ES-I3 (cell line): Measurements from ENCODE around the gene EYS.
"Not testable (repeated sequence)": the region's sequence is repeated elsewhere in the genome, so short reads cannot be mapped to it uniquely, and the experiment has no call there.

Source experiments
- H3K36me3 ChIP-seq: 2 replicates; pipeline ENCODE4 v1.6.1; 2013; ENCODE audit warnings: mild to moderate bottlenecking, low read length, control low read depth, moderate library complexity; ENCODE audit not compliant: insufficient read depth
- H3K4me1 ChIP-seq: 2 replicates; pipeline ENCODE4 v1.6.1; 2013; ENCODE audit warnings: mild to moderate bottlenecking, control low read depth, low read length; ENCODE audit not compliant: insufficient read depth
- H3K9ac ChIP-seq: 2 replicates; pipeline ENCODE4 v1.6.1; 2013; ENCODE audit warnings: low read depth, mild to moderate bottlenecking, low read length, moderate library complexity
- H3K9me3 ChIP-seq: 2 replicates; pipeline ENCODE4 v1.6.1; 2013; ENCODE audit warnings: mild to moderate bottlenecking, low read length, moderate library complexity; ENCODE audit not compliant: control insufficient read depth, insufficient read depth

Gene EYS

GRCh38 chr6:64243618-64244017 lies 1463.4 kb downstream of the EYS start:
- H3K9me3 ChIP-seq, result no peaks in the 10 kb centered on the region
- no peak overlapping the region for H3K9ac ChIP-seq
- H3K36me3 ChIP-seq, result no peaks in the 10 kb centered on the region
- no peaks in the 10 kb centered on the region for H3K4me1 ChIP-seq

GRCh38 chr6:64238908-64239307 lies 1468.1 kb downstream of the EYS start:
- not testable (repeated sequence) for H3K9ac ChIP-seq, H3K9me3 ChIP-seq, H3K4me1 ChIP-seq, H3K36me3 ChIP-seq

GRCh38 chr6:64238071-64238470 lies 1469.0 kb downstream of the EYS start:
- Histone ChIP-seq H3K9me3 (no peaks in the 10 kb centered on the region), H3K4me1 (no peaks in the 10 kb centered on the region), H3K36me3 (no peaks in the 10 kb centered on the region), H3K9ac (no peak overlapping the region)

- Histone ChIP-seq H3K36me3 (no peaks in the 10 kb centered on the region), H3K9me3 (no peaks in the 10 kb centered on the region), H3K4me1 (no peaks in the 10 kb centered on the region), H3K9ac (no peak overlapping the region)
These were observed 1473.3 kb downstream of the EYS start for GRCh38 chr6:64233746-64234145.

GRCh38 chr6:64231928-64232327 lies 1475.1 kb downstream of the EYS start:
- H3K36me3 ChIP-seq, result no peaks in the 10 kb centered on the region
- no peaks in the 10 kb centered on the region for H3K4me1 ChIP-seq
- H3K9ac ChIP-seq, result no peak overlapping the region
- no peaks in the 10 kb centered on the region for H3K9me3 ChIP-seq

GRCh38 chr6:64230530-64230929 lies 1476.5 kb downstream of the EYS start:
- no peak overlapping the region for H3K9ac ChIP-seq
- H3K4me1 ChIP-seq, result no peaks in the 10 kb centered on the region
- no peaks in the 10 kb centered on the region for H3K36me3 ChIP-seq
- H3K9me3 ChIP-seq, result no peaks in the 10 kb centered on the region

- Histone ChIP-seq H3K9ac (no peak overlapping the region), H3K9me3 (no peaks in the 10 kb centered on the region), H3K36me3 (no peaks in the 10 kb centered on the region), H3K4me1 (no peaks in the 10 kb centered on the region)
These were observed 1479.2 kb downstream of the EYS start for GRCh38 chr6:64227863-64228262.

GRCh38 chr6:64225503-64225902 lies 1481.5 kb downstream of the EYS start:
- Histone ChIP-seq H3K4me1 (no peaks in the 10 kb centered on the region), H3K36me3 (no peaks in the 10 kb centered on the region), H3K9me3 (no peaks in the 10 kb centered on the region), H3K9ac (no peak overlapping the region)

- Histone ChIP-seq H3K9ac (no peak overlapping the region), H3K9me3 (no peaks in the 10 kb centered on the region), H3K36me3 (no peaks in the 10 kb centered on the region), H3K4me1 (no peaks in the 10 kb centered on the region)
These were observed 1482.2 kb downstream of the EYS start for GRCh38 chr6:64224819-64225218.

GRCh38 chr6:64221776-64222175 lies 1485.2 kb downstream of the EYS start:
- Histone ChIP-seq H3K9me3 (no peaks in the 10 kb centered on the region), H3K4me1 (no peaks in the 10 kb centered on the region; the same call in 1 of the 2 replicates), H3K36me3 (no peaks in the 10 kb centered on the region), H3K9ac (no peak overlapping the region)

GRCh38 chr6:64220801-64221200 lies 1486.2 kb downstream of the EYS start:
- Histone ChIP-seq H3K9me3 (no peaks in the 10 kb centered on the region), H3K36me3 (no peaks in the 10 kb centered on the region), H3K9ac (no peak overlapping the region), H3K4me1 (no peaks in the 10 kb centered on the region; the same call in 1 of the 2 replicates)

GRCh38 chr6:64217721-64218620 lies 1489.1 kb downstream of the EYS start:
- Histone ChIP-seq H3K9ac (no peak overlapping the region), H3K36me3 (no peaks in the 10 kb centered on the region), H3K4me1 (no peaks in the 10 kb centered on the region; the same call in 1 of the 2 replicates), H3K9me3 (no peaks in the 10 kb centered on the region)

- Histone ChIP-seq H3K9me3 (no peaks in the 10 kb centered on the region), H3K4me1 (no peaks in the 10 kb centered on the region; the same call in 1 of the 2 replicates), H3K9ac (no peak overlapping the region), H3K36me3 (no peaks in the 10 kb centered on the region)
These were observed 1492.7 kb downstream of the EYS start for GRCh38 chr6:64214373-64214772.

- H3K9me3 ChIP-seq, result no peaks in the 10 kb centered on the region
- no peaks in the 10 kb centered on the region; the same call in 1 of the 2 replicates for H3K4me1 ChIP-seq
- no peak overlapping the region for H3K9ac ChIP-seq
- H3K36me3 ChIP-seq, result no peaks in the 10 kb centered on the region
These were observed 1493.3 kb downstream of the EYS start for GRCh38 chr6:64213697-64214096.

GRCh38 chr6:64197246-64197645 lies 1509.8 kb downstream of the EYS start:
- Histone ChIP-seq H3K9ac (no peak overlapping the region), H3K9me3 (no peaks in the 10 kb centered on the region), H3K4me1 (no peaks in the 10 kb centered on the region), H3K36me3 (no peaks in the 10 kb centered on the region)
